Fibroblast of skin of left quadriceps (primary cell): Measurements from ENCODE around the gene GEMIN2.
"Not testable (repeated sequence)": the region's sequence is repeated elsewhere in the genome, so short reads cannot be mapped to it uniquely, and the experiment has no call there.

ENCODE experiments used
- DNase-seq, 2 experiments: peaks; one replicate each; pipeline ENCODE4 v3.0.0-alpha.2; 2013; ENCODE audit warnings: low read depth in 2 of 2

Gene GEMIN2, protein sequence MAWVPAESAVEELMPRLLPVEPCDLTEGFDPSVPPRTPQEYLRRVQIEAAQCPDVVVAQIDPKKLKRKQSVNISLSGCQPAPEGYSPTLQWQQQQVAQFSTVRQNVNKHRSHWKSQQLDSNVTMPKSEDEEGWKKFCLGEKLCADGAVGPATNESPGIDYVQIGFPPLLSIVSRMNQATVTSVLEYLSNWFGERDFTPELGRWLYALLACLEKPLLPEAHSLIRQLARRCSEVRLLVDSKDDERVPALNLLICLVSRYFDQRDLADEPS

DNA sequence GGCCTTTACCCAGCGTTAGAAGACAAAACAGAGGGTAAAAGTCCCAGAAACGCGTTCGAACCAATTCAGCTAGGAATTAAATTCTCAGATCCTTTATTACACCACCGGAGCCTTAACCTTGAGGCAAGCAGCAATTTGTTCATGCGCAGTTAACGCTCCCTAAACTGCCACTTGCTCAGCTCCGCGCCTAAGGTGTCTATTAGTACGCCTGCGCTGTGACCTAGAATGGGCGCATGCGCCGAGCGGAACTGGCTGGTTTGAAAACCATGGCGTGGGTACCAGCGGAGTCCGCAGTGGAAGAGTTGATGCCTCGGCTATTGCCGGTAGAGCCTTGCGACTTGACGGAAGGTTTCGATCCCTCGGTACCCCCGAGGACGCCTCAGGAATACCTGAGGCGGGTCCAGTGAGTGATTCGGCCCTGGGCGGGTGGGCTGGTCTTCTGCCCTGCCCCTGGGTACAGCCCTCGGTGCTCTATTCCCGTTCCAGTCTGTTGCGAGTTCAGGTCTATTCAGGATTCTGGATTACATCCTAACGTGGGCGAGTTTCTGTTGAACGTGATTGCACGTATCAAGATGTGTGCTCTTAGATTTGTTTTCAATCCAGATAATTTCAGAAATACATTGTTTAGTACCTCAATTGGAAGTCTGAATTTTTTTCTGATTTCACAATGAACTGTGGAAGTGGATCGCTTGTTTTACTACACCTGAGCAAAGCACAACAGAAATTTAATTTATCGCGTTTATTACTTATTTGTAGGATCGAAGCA is at the start of gene GEMIN2:
TSS of gene GEMIN2 (plus strand) at position 251 of the 766 bp plus-strand sequence. CDS start at position 267, 16 bp downstream.
- DNase-seq: peak; percentile 84 to 88

DNA sequence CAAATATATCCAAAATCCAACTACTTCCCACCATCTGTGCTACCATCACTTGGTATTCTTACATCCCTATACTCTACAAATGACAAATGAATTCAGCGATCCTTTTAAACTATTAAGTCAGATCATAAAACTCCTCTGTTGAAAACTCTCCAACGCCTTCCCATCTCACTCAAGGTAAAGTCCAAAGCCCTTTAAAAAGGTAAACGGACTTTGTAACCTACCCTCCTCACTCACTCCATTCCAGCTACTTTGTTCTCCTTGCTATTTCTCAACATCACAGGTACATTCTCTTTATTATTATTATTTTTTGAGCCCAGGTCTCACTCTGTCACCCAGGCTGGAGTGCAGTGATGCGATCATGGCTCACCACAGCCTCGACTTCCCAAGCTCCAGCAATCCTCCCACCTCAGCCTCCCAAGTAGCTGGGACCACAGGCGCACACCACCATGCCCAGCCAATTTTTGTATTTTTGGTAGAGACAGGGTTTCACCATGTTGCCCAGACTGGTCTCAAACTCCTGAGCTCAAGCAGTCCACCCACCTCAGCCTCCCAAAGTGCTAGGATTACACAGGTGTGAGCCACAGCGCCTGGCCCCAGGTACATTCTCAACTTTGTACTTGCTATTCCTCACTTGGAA is 44.8 kb upstream of the GEMIN2 start:
- not testable (repeated sequence) for DNase-seq

DNA sequence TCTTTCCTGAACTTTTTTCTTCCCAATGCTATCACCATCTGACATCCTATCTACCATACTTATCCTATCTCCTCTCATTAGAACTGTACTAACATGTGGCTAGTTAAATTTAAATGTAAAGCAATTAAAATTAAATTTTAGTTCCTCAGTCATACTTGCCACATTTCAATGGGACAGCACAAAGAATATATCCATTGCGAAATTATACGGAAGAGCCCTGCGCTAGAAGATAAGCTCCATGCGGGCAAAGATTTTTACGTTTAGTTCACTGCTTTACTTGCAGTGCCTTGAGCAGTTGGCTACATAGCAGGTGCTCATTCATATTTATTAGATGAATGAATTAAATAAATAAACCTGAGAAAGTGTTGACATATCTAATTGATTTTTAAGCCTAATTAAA is 44.2 kb upstream of the GEMIN2 start:
- DNase-seq: no peak

DNA sequence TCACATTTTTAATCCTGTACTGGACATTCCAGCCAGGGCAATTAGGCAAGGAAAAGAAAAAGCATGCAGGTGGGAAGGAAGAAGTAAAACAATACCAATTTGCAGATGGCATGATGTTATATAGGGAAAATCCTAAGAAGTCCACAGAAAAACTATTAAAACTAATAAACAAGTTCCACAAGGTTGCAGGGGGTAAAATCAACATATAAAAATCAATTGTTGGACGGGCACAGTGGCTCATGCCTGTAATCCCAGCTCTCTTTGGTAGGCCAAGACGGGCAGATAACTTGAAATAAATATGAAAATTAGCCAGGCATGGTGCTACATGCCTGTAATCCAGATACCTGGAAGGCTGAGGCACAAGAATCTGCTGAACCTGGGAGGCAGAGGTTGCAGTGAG is 43.0 kb upstream of the GEMIN2 start:
- no peak for DNase-seq

DNA sequence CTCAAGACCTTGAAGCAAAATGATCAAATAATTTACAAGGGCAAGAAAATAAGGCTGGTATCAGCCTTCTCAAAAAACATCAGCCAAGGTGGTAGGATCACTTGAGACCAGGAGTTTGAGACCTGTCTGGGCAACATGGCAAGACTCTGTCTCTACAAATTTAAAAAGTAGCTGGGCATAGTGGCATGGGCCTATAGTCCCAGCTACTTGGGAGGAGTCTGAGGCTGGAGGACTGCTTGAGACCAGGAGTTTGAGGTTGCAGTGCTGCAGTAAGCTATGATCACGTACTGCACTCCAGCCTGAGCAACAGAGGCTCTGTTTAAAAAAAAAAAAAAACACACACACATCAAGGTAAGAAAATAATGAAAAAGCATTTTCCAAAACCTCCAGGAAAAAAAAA is 33.2 kb upstream of the GEMIN2 start:
- no peak for DNase-seq

DNA sequence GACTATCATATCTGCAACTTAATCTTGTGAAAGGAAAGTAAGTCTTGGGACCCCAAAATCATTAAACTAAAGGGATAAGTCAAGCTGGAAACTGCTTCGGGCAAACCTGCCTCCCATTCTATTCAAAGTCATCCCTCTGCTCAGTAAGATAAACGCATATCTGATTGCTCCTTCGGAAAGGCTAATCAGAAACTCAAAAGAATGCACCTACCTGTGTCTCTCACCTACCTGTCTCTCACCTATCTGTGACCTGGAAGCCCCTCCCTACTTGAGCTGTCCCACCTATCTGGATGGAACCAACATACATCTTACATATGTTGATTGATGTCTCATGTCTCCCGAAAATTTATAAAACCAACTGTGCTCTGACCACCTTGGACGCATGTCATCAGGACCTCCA is 31.0 kb upstream of the GEMIN2 start:
- no peak for DNase-seq

DNA sequence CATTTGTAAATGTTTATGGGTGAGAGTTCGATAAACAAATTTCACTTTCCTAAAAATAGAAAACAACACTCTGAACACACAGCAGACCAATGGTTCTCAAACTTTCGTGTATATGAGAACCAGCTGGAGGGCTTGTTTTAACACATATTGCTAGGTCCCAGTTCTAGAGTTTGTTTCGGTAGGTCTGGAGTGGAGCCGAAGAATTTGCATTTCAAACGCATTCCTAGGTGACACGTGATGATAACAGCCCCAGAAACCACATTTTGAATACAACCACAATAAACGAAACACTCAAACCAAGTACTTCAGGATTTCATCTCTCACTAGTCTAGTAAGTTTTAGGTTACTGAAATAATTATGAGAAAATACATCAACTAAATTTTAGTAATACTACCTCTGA is 28.2 kb upstream of the GEMIN2 start:
- no peak for DNase-seq

DNA sequence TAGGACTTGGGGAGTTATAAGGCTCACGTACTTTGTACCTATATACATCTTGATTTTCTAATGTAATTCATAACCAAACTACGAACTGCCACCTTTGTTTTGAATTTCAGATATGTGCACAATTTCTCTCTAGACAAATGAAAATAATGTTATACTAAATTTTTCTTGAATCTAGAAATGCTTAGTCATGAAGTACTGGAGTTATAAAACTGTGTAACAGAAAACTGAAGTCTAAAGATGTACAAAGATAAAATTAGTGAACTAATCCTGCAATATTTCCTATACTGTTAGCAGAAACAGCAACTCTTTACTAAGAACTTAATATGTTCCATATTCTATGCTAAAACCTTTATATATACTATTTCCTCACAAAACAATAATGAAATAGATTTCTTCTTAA is 26.6 kb upstream of the GEMIN2 start:
- DNase-seq: no peak

DNA sequence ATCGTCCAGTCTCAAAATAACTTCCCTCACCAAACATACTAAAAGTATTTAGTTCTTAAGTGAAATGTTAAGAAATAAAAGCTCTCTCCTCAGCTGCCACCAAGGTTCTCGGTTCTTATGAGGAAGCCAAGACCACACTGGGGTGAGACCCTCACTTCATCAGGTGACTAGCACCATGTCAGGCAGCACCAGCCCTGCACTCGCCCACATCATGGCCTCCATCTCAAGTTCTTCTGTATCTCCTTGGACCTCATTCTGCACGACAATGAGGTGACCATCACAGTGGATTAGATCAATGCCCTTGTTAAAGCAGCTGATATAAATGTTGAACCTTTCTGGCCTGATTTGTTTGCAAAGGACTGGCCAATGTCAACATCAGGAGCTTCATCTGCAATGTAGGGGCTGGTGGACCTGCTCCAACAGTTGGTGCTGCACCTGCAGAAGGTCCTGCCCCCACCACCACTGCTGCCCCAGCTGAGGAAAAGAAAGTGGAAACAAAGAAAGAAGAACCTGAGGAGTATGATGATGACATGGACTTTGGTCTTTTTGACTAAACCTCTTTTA is 23.5 kb upstream of the GEMIN2 start:
- DNase-seq: no peak

DNA sequence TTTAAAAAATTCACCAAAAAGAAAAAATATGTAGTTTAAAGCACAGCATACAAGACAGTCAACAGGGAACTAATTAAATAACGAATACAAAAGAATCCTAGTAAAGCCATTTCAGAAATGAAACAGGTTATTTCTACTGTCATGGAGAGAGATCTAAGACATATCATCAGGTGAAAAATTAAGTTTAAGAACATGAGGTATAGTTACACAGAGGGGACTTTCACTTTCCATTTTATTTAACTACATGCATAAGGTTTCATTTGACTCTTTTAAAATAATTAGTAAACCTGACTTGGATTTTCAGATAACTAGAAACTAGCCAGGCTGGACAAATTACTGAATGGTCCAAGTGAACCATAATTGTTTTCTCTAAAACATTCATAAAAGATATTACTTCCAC is 22.4 kb upstream of the GEMIN2 start:
- DNase-seq: no peak

DNA sequence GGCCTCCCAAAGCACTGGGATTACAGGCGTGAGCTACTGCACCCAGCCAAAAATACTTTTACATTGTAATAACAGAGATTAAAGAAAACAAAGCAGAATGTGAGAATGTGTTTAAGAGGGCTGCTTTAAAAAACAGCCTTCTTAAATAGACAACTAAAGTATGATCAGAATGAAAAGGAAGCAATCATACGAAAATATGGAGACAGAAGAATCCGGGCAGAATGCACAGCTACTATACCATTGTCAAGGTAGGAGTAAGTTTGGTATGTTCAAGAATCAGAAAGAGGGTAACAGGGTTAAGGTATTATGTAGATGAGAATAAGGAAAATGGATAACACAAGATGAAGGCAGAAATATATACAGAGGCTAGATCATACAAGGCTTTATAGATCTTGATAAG is 19.6 kb upstream of the GEMIN2 start:
- DNase-seq: no peak

DNA sequence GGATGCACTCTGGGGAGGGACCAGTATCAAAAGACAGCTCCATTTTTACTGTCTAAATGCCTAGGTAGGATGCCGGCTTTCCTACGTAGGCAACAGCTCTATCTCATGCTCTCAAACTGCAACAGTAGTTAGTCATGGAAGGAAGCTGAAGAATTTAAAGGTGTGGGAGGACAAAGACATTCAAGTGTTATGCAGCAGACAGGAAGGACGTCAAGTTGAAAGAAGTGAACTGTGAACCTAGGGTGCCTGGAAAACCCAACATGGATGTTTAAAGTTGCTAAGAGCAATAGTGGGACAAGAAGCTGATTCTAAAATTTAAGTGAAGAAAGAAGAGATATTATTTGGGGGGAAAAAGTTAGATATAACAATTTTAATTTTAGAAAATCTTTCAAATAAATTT is 17.0 kb upstream of the GEMIN2 start:
- no peak for DNase-seq

DNA sequence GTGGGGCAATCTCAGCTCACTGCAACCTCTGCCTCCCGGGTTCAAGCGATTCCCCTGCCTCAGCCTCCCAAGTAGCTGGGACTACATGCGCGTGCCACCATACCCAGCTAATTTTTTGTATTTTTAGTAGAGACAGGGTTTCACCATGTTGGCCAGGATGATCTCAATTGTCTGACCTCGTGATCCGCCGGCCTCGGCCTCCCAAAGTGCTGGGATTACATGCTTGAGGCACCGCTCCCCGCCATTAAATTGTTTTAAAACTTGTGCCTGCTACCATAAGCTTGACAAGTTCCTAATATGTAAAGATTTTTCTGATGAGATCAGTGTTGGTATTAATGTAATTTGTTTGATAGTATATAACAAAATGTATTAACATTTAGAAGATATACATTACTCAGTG is 14.9 kb upstream of the GEMIN2 start:
- DNase-seq: not testable (repeated sequence)

DNA sequence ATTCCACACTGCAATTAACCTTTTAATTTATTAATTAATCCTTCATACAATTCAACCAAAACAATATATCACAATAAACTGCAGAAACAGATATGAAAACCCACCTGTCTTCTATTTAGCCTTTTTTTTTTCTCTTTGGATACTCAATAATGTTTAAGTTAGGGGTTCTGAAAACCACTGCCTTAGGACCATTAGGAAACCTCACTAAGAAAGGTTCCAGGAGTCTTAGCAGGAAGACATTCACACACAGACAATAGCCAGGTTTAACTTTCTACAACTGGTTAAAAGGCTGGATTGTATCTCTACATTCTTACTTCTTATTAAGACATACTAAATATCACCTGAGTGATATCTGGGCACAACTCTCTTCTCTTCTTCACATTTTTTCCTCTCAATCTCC is 14.4 kb upstream of the GEMIN2 start:
- DNase-seq: no peak

DNA sequence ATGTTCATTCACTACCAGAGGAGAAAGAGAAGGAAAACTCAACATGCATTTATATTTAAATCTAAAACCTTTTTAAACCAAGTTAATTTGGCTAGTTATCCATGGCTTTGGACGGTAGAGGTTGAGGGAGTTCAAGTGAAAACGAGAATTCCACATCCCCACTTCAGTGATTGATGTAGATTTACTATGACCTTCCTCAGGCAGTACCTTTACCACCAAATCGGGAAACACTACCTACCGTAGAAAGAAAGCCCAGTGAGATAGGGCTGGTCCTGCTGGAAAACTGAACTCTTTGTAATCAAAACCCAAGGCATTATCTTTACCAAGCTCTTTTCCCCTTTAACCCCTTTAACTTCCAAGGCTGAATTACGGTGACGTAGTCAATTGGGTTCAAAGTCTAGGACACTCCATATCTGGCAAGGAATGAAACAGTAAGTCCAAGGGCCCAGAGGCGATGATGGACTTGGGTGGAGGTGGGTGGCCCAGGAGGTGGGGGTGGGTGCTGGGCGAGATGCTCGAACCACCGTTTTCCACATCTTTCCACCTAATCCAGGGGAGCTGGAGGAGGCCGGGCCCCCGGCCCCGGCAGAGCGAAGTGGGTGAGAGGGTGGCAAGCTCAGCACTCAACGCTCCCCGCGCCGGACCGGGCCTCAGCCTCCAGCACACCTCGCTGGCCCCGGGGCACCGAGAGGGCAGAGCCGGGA is 11.7 kb upstream of the GEMIN2 start:
- DNase-seq: peak in 1 of 2 experiments; percentile 7

DNA sequence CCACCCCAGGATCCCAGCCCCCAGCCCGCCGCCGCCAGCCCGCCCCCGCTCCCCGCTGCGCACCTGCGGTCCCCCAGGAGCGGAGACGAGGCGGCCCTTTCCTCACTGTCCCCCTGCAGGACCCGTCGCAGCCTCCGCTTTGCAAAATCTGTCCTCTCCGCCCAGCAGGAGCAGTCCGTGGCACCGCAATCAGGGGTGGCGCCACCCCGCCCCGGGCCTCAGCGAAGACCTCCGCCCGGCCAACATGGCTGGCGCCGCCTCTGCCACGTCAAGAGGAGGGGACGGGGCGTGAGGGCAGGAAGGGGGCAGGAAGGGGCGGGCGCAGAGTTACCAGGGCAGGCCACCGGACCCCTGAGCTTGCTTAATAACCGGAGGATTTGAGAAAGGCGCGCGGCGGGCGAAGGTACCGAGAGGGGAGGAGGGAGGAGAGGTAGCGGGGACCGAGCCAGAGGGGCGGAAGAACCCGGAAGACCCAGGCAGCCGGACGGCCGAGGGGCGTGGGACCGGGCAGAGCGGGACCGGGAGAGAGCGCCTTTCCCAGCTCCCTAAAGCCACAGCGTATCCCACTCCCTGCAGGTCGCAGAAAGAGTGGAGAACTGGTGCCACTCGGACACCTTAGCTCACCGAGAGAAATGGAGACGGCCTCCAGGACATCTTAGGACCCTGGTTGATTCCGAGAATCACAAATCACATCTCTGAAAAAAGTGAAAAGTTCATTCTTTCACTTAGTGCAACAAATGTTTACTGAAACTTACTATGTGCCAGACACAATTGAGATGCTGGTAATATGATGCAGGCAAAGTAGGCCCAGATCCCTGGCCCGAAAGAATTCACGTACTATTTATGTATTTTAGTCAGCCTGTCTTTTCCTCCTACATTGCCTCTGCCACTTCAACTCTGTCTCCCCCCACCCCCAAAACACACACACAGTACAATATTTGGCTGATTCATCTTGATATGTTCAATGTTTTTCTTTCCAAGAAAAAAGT is 10.9 kb upstream of the GEMIN2 start, which contains the start of gene SEC23A:
TSS of gene SEC23A (minus strand) at position 267 of the 989 bp plus-strand sequence. CDS start 7,117 bp downstream, outside the sequence.
- DNase-seq: peak; percentile 64 to 69

DNA sequence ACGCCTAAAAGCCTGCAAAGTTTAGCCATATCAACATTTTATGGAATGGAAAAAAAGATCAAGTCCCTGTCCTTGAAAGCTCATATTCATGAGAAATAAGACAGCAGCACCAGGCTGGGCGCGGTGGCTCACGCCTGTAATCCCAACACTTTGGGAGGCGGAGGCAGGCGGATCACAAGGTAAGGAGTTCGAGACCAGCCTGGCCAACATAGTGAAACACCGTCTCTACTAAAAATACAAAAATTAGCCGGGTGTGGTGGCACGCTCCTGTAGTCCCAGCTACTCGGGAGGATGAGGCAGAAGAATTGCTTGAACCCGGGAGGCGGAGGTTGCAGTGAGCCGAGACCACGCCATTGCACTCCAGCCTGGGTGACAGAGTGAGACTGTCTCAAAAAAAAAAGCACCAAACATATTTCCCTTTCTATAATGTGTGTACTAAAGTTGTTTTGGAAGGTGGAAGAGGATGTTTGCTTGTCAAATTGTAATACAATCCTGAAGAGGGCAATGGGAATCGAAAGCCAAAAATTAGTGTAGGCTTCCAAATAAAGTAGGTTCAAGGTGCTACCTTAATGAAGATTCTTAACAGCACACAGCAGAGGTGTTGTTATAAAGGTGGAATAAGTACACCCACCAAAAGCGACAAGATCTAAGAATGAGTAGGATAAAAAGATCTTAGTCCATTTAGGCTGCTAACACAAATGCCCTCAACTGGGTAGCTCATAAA is 9.9 kb upstream of the GEMIN2 start:
- DNase-seq: not testable (repeated sequence)

DNA sequence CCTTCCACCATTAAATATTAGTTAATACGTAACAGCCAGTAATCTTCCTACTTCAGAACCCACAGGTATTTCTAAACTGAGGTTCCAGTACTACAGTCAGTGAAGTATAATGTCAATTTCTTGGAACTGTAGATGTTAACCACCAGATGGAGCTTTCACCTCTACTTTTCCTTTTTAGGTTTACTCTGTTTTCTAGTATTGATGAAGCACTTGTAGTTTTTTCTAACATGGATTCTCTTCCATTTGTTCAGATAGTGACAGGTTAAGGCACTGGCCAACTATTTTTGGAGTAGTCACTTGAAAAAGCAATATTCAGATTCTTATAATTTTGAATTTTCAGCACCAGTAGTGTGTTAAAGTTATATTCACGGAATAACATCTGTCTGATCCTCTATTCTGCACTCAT is 6.5 kb upstream of the GEMIN2 start:
- DNase-seq: peak in 1 of 2 experiments; percentile 15

DNA sequence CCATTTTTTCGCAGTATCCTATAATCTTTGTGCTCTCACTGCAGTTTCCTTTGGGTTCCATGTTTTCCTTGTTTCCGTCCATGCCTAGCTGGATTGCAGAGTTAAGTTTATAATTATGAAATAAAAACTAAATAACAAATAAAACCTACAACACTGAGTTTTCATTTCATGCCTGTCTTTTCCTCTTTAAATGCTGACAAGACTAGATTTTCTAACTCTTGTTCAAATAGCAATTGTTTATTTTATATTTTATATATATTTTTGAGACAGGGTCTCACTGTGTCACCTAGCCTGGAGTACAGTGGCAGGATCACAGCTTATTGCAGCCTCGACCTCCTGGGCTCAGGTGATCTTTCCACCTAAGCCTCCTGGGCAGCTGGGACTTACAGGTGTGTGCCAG is 5.3 kb upstream of the GEMIN2 start:
- no peak for DNase-seq
